ENCODE results near the gene FRA10AC1. TPM values are rescaled to one million over a fixed set of nuclear protein-coding genes. Genes with fewer than 3 reads are reported as not detected.
"Not testable (repeated sequence)": the region's sequence is repeated elsewhere in the genome, so short reads cannot be mapped to it uniquely, and the experiment has no call there.

The FRA10AC1 gene
- total RNA-seq, 1 donor from 2014 or later, result 17.7 TPM

GRCh38 chr10:93704451-93704850 lies 2.1 kb upstream of the FRA10AC1 start:
- Mint-ChIP-seq H3K27ac (ENCODE audit: unreplicated experiment) (no peak overlapping the region), H3K27me3 (ENCODE audit: unreplicated experiment) (no peaks in the 10 kb centered on the region), H3K4me1 (ENCODE audit: low read depth, unreplicated experiment) (peaks cover 5% of the 10 kb centered on the region), H3K9me3 (ENCODE audit: unreplicated experiment) (peaks cover 2% of the 10 kb centered on the region), H3K4me3 (ENCODE audit: unreplicated experiment) (no peak overlapping the region), H3K36me3 (ENCODE audit: unreplicated experiment) (no peaks in the 10 kb centered on the region)
- TF ChIP-seq CTCF (IDR thresholded peaks at IDR 0.05; ENCODE audit: partially characterized antibody, unreplicated experiment), result no peak
- no peak for DNase-seq

GRCh38 chr10:93703841-93704240 lies 1.4 kb upstream of the FRA10AC1 start:
- peak overlapping the region; percentile 65 for H3K27ac Mint-ChIP-seq (ENCODE audit: unreplicated experiment)

GRCh38 chr10:93703066-93703465 lies 674 bp upstream of the FRA10AC1 start:
- H3K4me1 Mint-ChIP-seq (ENCODE audit: low read depth, unreplicated experiment), result peaks cover 5% of the 10 kb centered on the region

More at GRCh38 chr10:93703841-93704240, 1.4 kb upstream of the FRA10AC1 start:
- Mint-ChIP-seq H3K4me1 (ENCODE audit: low read depth, unreplicated experiment) (peaks cover 5% of the 10 kb centered on the region), H3K36me3 (ENCODE audit: unreplicated experiment) (no peaks in the 10 kb centered on the region), H3K27me3 (ENCODE audit: unreplicated experiment) (no peaks in the 10 kb centered on the region), H3K4me3 (ENCODE audit: unreplicated experiment) (peak overlapping the region; percentile 65), H3K9me3 (ENCODE audit: unreplicated experiment) (peaks cover 2% of the 10 kb centered on the region)
- DNase-seq, result no peak
- TF ChIP-seq CTCF (IDR thresholded peaks at IDR 0.05; ENCODE audit: partially characterized antibody, unreplicated experiment), result no peak

GRCh38 chr10:93701866-93702209 lies 554 bp downstream of the FRA10AC1 start:
- H3K27ac Mint-ChIP-seq (ENCODE audit: unreplicated experiment), result no peak overlapping the region
- peaks cover 5% of the 10 kb centered on the region for H3K4me1 Mint-ChIP-seq (ENCODE audit: low read depth, unreplicated experiment)
- peaks cover 4% of the 10 kb centered on the region for H3K9me3 Mint-ChIP-seq (ENCODE audit: unreplicated experiment)
- DNase-seq, result no peak
- H3K4me3 Mint-ChIP-seq (ENCODE audit: unreplicated experiment), result no peak overlapping the region
- no peaks in the 10 kb centered on the region for H3K36me3 Mint-ChIP-seq (ENCODE audit: unreplicated experiment)
- no peaks in the 10 kb centered on the region for H3K27me3 Mint-ChIP-seq (ENCODE audit: unreplicated experiment)
- TF ChIP-seq CTCF (IDR thresholded peaks at IDR 0.05; ENCODE audit: partially characterized antibody, unreplicated experiment), result no peak

More at GRCh38 chr10:93703066-93703465, 674 bp upstream of the FRA10AC1 start:
- no peaks in the 10 kb centered on the region for H3K27me3 Mint-ChIP-seq (ENCODE audit: unreplicated experiment)
- no peak overlapping the region for H3K4me3 Mint-ChIP-seq (ENCODE audit: unreplicated experiment)
- DNase-seq, result no peak
- peaks cover 2% of the 10 kb centered on the region for H3K9me3 Mint-ChIP-seq (ENCODE audit: unreplicated experiment)
- H3K27ac Mint-ChIP-seq (ENCODE audit: unreplicated experiment), result no peak overlapping the region
- no peak for TF ChIP-seq CTCF (IDR thresholded peaks at IDR 0.05; ENCODE audit: partially characterized antibody, unreplicated experiment)
- no peaks in the 10 kb centered on the region for H3K36me3 Mint-ChIP-seq (ENCODE audit: unreplicated experiment)

GRCh38 chr10:93697207-93697606 lies 5.2 kb downstream of the FRA10AC1 start:
- H3K4me1 Mint-ChIP-seq (ENCODE audit: low read depth, unreplicated experiment), result peaks cover 6% of the 10 kb centered on the region
- no peak overlapping the region for H3K27ac Mint-ChIP-seq (ENCODE audit: unreplicated experiment)
- H3K4me3 Mint-ChIP-seq (ENCODE audit: unreplicated experiment), result no peak overlapping the region
- no peak for TF ChIP-seq CTCF (IDR thresholded peaks at IDR 0.05; ENCODE audit: partially characterized antibody, unreplicated experiment)
- H3K9me3 Mint-ChIP-seq (ENCODE audit: unreplicated experiment), result peaks cover 2% of the 10 kb centered on the region
- no peaks in the 10 kb centered on the region for H3K27me3 Mint-ChIP-seq (ENCODE audit: unreplicated experiment)
- no peaks in the 10 kb centered on the region for H3K36me3 Mint-ChIP-seq (ENCODE audit: unreplicated experiment)
- no peak for DNase-seq

GRCh38 chr10:93696582-93696981 lies 5.8 kb downstream of the FRA10AC1 start:
- not testable (repeated sequence) for H3K4me1 Mint-ChIP-seq (ENCODE audit: low read depth, unreplicated experiment); H3K27me3 Mint-ChIP-seq (ENCODE audit: unreplicated experiment); DNase-seq; H3K27ac Mint-ChIP-seq (ENCODE audit: unreplicated experiment); H3K9me3 Mint-ChIP-seq (ENCODE audit: unreplicated experiment); H3K36me3 Mint-ChIP-seq (ENCODE audit: unreplicated experiment); H3K4me3 Mint-ChIP-seq (ENCODE audit: unreplicated experiment)
